SK-N-SH (cell line): ENCODE measurements around the gene FN3K.

Experiments
- CTCF ChIP-seq: fragments of 200-600 bp; sonication (generic); IDR thresholded peaks from 2 replicates; pipeline ENCODE4 v1.6.1; 2017; ENCODE audit warnings: antibody characterized with exemption, mild to moderate bottlenecking, moderate library complexity
- EP300 ChIP-seq, 2 experiments: IDR thresholded peaks; 2 replicates each; pipeline versions ENCODE4 v1.4.0 to v1.6.1; 2012; ENCODE audit warnings: borderline replicate concordance in 1 of 2, low read depth in 1 of 2, low read length in 1 of 2
- EZH2phosphoT487 ChIP-seq: fragments of 200-600 bp; sonication (generic); IDR thresholded peaks from 2 replicates; pipeline ENCODE4 v1.6.1; 2017; ENCODE audit warnings: low read depth, mixed run types, mild to moderate bottlenecking, antibody characterized with exemption, moderate library complexity, borderline replicate concordance
- MAX ChIP-seq: IDR thresholded peaks from 2 replicates; pipeline ENCODE4 v1.4.0; 2012; ENCODE audit warnings: low read depth
- RAD21 ChIP-seq: IDR thresholded peaks from 2 replicates; pipeline ENCODE4 v1.6.1; 2012; ENCODE audit warnings: mild to moderate bottlenecking, low read length
- SIN3A ChIP-seq: IDR thresholded peaks from 2 replicates; pipeline ENCODE4 v1.6.1; 2012; ENCODE audit warnings: low read depth, mild to moderate bottlenecking, low read length, moderate library complexity, borderline replicate concordance
- TCF12 ChIP-seq: IDR thresholded peaks from 2 replicates; pipeline ENCODE4 v1.4.0; 2012

GRCh38 chr17:82783498-82783897 is 48.1 kb downstream of the FN3K start:
- TF ChIP-seq CTCF (no peak), SIN3A (no peak), MAX (no peak), EP300 (IDR thresholded peaks at IDR 0.05; ENCODE audit: borderline replicate concordance in 1 of 2, low read depth in 1 of 2, low read length in 1 of 2) (no peak), TCF12 (no peak), RAD21 (no peak), EZH2phosphoT487 (no peak)
